NCI-H128 (cell line): ENCODE measurements around the gene MAFG.

Source experiments
- DNase-seq: peaks from one replicate; lab custom pipeline; 2025; ENCODE audit not compliant: unreplicated experiment; lab: John Stamatoyannopoulos, UW

Gene MAFG

DNA sequence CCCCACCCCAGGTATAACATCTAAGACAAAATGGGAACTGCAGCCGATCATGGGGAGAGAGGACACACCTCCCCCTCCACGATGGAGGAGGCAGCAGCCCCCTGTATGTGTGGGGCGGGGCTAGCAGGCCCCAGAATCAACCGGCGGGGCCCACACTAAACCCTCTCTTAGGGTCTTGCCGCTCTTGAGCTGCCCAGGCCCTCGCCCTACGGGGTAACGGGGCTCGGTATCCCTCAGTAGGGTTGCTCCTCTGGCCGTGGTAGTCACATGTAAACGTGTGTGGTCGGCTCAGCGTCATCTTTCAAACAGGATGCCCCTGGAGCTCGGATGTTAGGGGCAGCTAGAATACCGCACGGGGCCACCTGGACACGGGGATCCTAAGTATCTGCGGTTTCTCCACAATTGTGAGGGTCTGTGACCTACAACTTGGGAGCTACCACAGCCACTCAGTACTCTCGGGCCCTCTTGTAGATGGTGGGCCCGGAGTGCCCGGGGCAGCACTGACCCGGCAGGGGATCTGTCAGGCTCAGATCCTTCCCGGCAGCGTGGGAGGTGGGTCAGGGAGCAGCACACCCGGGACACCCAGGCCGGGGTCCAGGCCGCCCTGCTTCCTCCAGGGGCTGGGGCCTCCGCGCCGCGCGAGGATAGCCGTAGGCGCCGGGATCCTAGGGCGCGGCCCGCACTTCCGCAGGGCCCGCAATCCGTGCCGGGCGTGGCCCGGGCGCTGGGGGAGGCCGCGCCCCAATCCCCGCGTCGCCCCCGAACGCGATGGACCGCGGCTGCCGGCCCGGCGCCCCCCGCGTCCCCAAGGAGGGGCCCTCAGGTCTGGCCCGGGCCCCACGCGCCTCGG lies 57.2 kb downstream of the MAFG start:
- no peak for DNase-seq

DNA sequence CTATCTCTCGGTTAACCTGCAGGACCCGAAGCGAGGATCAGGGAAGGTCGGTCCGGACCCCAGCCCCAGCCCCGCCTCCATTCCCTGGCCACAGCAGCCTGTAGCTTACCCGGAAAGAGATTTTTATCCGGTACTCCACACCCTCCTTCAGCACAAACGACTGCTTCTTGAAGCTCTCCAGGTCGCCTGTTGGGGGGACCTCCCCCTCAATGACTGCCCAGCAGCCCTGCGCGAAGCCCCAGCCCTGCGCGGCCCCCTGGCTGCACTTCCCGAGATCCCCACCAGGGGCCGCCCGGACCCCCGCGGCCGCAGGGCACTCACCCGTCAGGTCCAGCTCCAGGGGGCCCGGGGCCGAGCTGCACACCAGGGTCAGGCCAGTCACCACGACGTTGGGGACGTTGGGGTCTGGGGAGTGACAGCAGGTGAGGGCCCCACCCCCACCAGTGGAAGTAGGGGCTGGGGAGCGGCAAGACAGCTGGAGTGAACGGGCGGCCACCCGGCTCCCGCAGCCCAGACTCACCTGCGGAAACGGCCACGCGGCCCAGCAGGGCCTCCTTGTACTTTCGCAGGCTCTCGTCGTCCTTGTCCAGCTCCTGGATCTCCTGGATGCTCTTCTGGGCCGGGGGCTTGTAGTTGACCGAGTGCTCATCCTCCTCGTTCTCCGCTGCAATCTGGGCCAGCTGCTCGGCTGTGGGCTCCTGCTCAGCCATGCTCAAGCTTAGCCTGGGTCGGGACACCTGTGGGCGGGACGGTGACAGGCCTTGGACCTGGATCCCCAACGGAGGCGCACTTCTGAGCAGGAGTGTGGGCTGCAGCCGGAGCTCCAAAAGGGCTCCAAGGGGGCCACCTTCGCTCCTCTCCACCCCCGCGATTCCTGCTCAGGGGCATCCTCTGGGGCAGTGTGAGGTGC lies 58.1 kb downstream of the MAFG start:
- DNase-seq = no peak

DNA sequence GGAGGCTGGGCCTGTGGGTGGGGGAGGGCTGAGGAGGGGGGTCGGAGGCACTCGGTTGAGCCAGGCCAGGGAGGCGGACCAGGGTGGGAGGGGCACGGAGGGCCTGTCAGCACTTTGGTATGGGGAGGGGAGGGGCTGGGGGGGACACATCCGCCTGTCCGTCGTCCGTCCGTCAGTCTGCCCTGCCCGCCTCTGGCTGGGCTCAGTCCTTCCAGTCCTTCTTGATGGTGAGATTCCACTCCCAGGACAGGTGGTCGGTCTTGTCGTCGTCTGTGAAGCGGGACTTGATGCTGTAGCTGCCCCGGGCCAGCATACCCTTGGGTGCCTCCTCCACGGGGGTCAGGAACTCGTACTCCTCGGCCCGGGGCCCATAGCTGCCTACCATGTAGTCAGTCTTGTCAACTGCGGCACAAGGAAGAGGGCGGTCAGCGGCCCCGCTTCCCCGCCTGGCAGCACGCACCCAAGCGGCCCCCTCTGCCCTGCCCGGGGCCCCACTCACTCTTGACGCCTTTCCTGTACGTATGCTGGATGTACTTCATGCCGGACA lies 58.8 kb downstream of the MAFG start:
- DNase-seq = no peak
